GM12878 (cell line): ENCODE results near the gene DLEC1. TPM values are rescaled to one million over a fixed set of nuclear protein-coding genes. Genes with fewer than 3 reads are reported as not detected.

Source experiments
- ATAC-seq: fragments of 200-7000 bp; cut with Tn5 transposase; 3 replicates; pipeline ENCODE4 v1.9.1; 2020; ENCODE audit warnings: mild to moderate bottlenecking, moderate library complexity
- BruUV-seq: library from RNA; stranded (reverse); fragments of 400-500 nt; replicated peaks from 2 replicates; lab custom pipeline; 2021; lab: Mats Ljungman, UMichigan
- CTCF ChIA-PET: fragments of 300-600 bp; sonication (Branson Sonifier 250); formaldehyde crosslinking; extraction: SDS; loops from one replicate; lab custom pipeline; 2021; ENCODE audit warnings: inconsistent platforms; lab: Yijun Ruan, JAX
- POLR2A ChIA-PET: fragments of 350-600 bp; formaldehyde crosslinking; extraction: SDS; loops from one replicate; lab custom pipeline; 2021; ENCODE audit warnings: inconsistent platforms; lab: Charles Lee
- RAD21 ChIA-PET: fragments of 300-600 bp; sonication (Branson Sonifier 250); formaldehyde crosslinking; loops from one replicate; lab custom pipeline; 2023; ENCODE audit warnings: antibody characterized with exemption; ENCODE audit not compliant: unreplicated experiment; lab: Charles Lee
- SMC1A ChIA-PET: fragments of 300-600 bp; sonication (Branson Sonifier 250); formaldehyde crosslinking; loops from one replicate; lab custom pipeline; 2023; ENCODE audit not compliant: unreplicated experiment, uncharacterized antibody; lab: Charles Lee
- DNase-seq: peaks from one replicate; pipeline ENCODE4 v3.0.0-alpha.2; 2011; ENCODE audit warnings: low read depth, low spot score
- FAIRE-seq: peaks from 3 replicates; lab custom pipeline; 2011; peaks lifted over from hg19 to GRCh38; lab: Jason Lieb, UNC
- H2AFZ ChIP-seq: 2 replicates; pipeline ENCODE4 v1.6.0; 2011; ENCODE audit warnings: low read depth, low read length, control low read depth; ENCODE audit not compliant: control insufficient read depth
- H3K27ac ChIP-seq: 2 replicates; pipeline ENCODE4 v1.5.1; 2011; ENCODE audit warnings: control low read depth; ENCODE audit not compliant: control insufficient read depth, insufficient read depth
- H3K27me3 ChIP-seq, 2 experiments: replicated peaks in 1 of 2; 2 replicates each; pipeline versions ENCODE4 v1.6.0 to v1.6.1; 2011; ENCODE audit warnings: low read length in 1 of 2; ENCODE audit not compliant: control insufficient read depth in 2 of 2, insufficient read depth in 2 of 2
- H3K36me3 ChIP-seq, 2 experiments: 2 replicates each; pipeline ENCODE4 v1.5.1; 2011; ENCODE audit warnings: low read length in 1 of 2; ENCODE audit not compliant: control insufficient read depth in 2 of 2, insufficient read depth in 2 of 2
- H3K4me1 ChIP-seq: 2 replicates; pipeline ENCODE4 v1.6.1; 2011; ENCODE audit warnings: mild to moderate bottlenecking, low read length, moderate library complexity, mixed read lengths; ENCODE audit not compliant: control insufficient read depth, insufficient read depth
- H3K4me2 ChIP-seq: 2 replicates; pipeline ENCODE4 v1.6.0; 2011; ENCODE audit warnings: control low read depth; ENCODE audit not compliant: control insufficient read depth, insufficient read depth
- H3K4me3 ChIP-seq: fragments of 200-600 bp; sonication (generic); 2 replicates; pipeline ENCODE4 v1.5.1; 2016
- H3K79me2 ChIP-seq: 2 replicates; pipeline ENCODE4 v1.6.0; 2011; ENCODE audit warnings: low read length; ENCODE audit not compliant: control insufficient read depth, insufficient read depth
- H3K9ac ChIP-seq: 2 replicates; pipeline ENCODE4 v1.8.0; 2011; ENCODE audit warnings: low read length, control low read depth, mixed read lengths; ENCODE audit not compliant: control insufficient read depth, insufficient read depth
- H3K9me3 ChIP-seq: replicated peaks from 3 replicates; pipeline ENCODE4 v1.5.1; 2011; ENCODE audit warnings: mild to moderate bottlenecking, low read length; ENCODE audit not compliant: control insufficient read depth, insufficient read depth
- H4K20me1 ChIP-seq: 2 replicates; pipeline ENCODE4 v1.6.0; 2011; ENCODE audit not compliant: control insufficient read depth, insufficient read depth
- HCFC1 ChIP-seq: fragments of 150-350 bp; IDR thresholded peaks from 2 replicates; pipeline ENCODE4 v1.6.1; 2014; ENCODE audit warnings: low read length
- SRF ChIP-seq, 2 experiments: IDR thresholded peaks; 2 replicates each; pipeline ENCODE4 v1.6.1; 2011; ENCODE audit warnings: low read depth in 2 of 2, low read length in 2 of 2, mild to moderate bottlenecking in 1 of 2, moderate library complexity in 1 of 2
- STAT1 ChIP-seq: fragments of 450-650 bp; conservative IDR thresholded peaks from 2 replicates; pipeline ENCODE4 v1.6.1; 2014; ENCODE audit warnings: antibody characterized with exemption, mild to moderate bottlenecking
- ZZZ3 ChIP-seq: IDR thresholded peaks from 2 replicates; pipeline ENCODE4 v1.6.1; 2011; ENCODE audit warnings: low read depth; ENCODE audit not compliant: control insufficient read depth, insufficient read length
- WGBS: methylation state at CpG from one replicate; pipeline ENCODE4 v1.1.6; 2016; ENCODE audit warnings: low lambda C conversion rate; ENCODE audit not compliant: insufficient replicate concordance, insufficient coverage; ENCODE audit errors: missing lambda C conversion rate; 5-methylcytosine and 5-hydroxymethylcytosine counted together
- in situ Hi-C: fragments of 300-500 bp; cut with MboI; formaldehyde crosslinking; loops from 9 replicates; pipeline ENCODE4 v1.14.3; 2018; ENCODE audit warnings: mixed read lengths
- intact Hi-C: fragments of 100-400 bp; cut with micrococcal nuclease; formaldehyde crosslinking; loops from one replicate; pipeline ENCODE4 v1.14.2; 2022; ENCODE audit not compliant: unreplicated experiment
- polyA plus RNA-seq, 11 experiments: library from polyadenylated mRNA; depleted of rRNA in 4 of 11; unstranded in 6 of 11; stranded (reverse) in 5 of 11; fragments of >200 nt; fragmentation: Nextera tagmentation in 4 of 11; fragmentation: Illumina TruSeq in 1 of 11; extraction: Ambion mirVana in 4 of 11; extraction: Trizol in 1 of 11; gene quantifications; 1 replicate in 1 of 11; 2 replicates in 10 of 11; pipeline versions ENCODE4 v1.2.1 to v1.2.3, GENCODE V29; 2011 to 2016; ENCODE audit warnings: inconsistent platforms in 2 of 11, missing spikeins in 2 of 11, low read depth in 1 of 11
- total RNA-seq, 4 experiments: library from RNA; depleted of rRNA in 3 of 4; stranded (reverse); fragments of >200 nt in 3 of 4; fragmentation: Illumina TruSeq in 1 of 4; extraction: Trizol in 1 of 4; gene quantifications; 2 replicates each; pipeline versions ENCODE4 v1.2.1 to v1.2.3, GENCODE V29; 2013 to 2021

Gene DLEC1
- total and polyA plus RNA-seq, 10 of the 15 experiments (the other 5 are each of a cell fraction or from before 2014, with no cell fraction given), result 0.03 to 0.29 (median 0.07) TPM; not detected in 3

GRCh38 chr3:38018296-38019266 is 20.4 kb upstream of the DLEC1 start:
- no peak overlapping the region for H3K9ac ChIP-seq
- BruUV-seq, result no TSS peak
- no peaks in the 10 kb centered on the region for H4K20me1 ChIP-seq
- 57% methylated on average over 13 of the region's 13 CpGs for WGBS
- no peaks in the 10 kb centered on the region; the same call in 2 of the 3 replicates for H3K9me3 ChIP-seq
- no peak overlapping the region for H2AFZ ChIP-seq
- TF ChIP-seq STAT1 (no peak), SRF (IDR thresholded peaks at IDR 0.05; ENCODE audit: low read depth in 2 of 2, low read length in 2 of 2) (peak; percentile 23 to 54; a peak in 2 of 4 replicates), ZZZ3 (no peak)
- ChIA-PET RAD21 (no interaction called here), CTCF (interaction anchor here (1.0 kb wide), 1 partner anchor 21 kb away, joined by 4 read pairs; no protein-coding TSS in a partner anchor), SMC1A (no interaction called here), POLR2A (no interaction called here)
- no peak overlapping the region for H3K4me3 ChIP-seq
- no peak for DNase-seq
- no peaks in the 10 kb centered on the region for H3K27me3 ChIP-seq
- no peak for ATAC-seq
- no peaks in the 10 kb centered on the region for H3K36me3 ChIP-seq
- H3K4me1 ChIP-seq, result no peaks in the 10 kb centered on the region; the same call in none of the 2 replicates
- intact Hi-C loops (no loop called here), in situ Hi-C loops (no loop called here)
- no peaks in the 10 kb centered on the region for H3K79me2 ChIP-seq
- FAIRE-seq, result no peak
- no peak overlapping the region for H3K4me2 ChIP-seq
- no peak overlapping the region for H3K27ac ChIP-seq

- no peaks in the 10 kb centered on the region for H4K20me1 ChIP-seq
- H3K36me3 ChIP-seq, result no peaks in the 10 kb centered on the region
- SMC1A ChIA-PET, result interaction anchor here (0.6 kb wide), 2 partner anchors 15 to 727 kb away, joined by 3 read pairs; no protein-coding TSS in a partner anchor
- no peak overlapping the region for H3K27ac ChIP-seq
- WGBS, result 69% methylated on average over 10 of the region's 10 CpGs
- in situ Hi-C loops, result no loop called here
- TF ChIP-seq HCFC1, result no peak
- FAIRE-seq (no peak), DNase-seq (no peak), ATAC-seq (no peak)
- H3K27me3 ChIP-seq, result no peaks in the 10 kb centered on the region
- H3K4me3 ChIP-seq, result no peak overlapping the region
- CTCF ChIA-PET, result interaction anchor here (1.0 to 1.2 kb wide), 4 partner anchors 10 to 327 kb away, joined by 3 to 4 read pairs (median 4); partner anchors contain the start of gene XYLB
- POLR2A ChIA-PET, result no interaction called here
- H3K79me2 ChIP-seq, result no peaks in the 10 kb centered on the region
- H3K9me3 ChIP-seq, result no peaks in the 10 kb centered on the region; the same call in 2 of the 3 replicates
- intact Hi-C loops, result no loop called here
- no peak overlapping the region for H2AFZ ChIP-seq
- H3K4me2 ChIP-seq, result no peak overlapping the region
- RAD21 ChIA-PET, result no interaction called here
- BruUV-seq, result no TSS peak
- no peaks in the 10 kb centered on the region; the same call in none of the 2 replicates for H3K4me1 ChIP-seq
- no peak overlapping the region for H3K9ac ChIP-seq
Observed at GRCh38 chr3:38019658-38020341, 19.2 kb upstream of the DLEC1 start.
